MV-4-11 (cell line): ENCODE measurements around the gene CEACAM19.
"Not testable (repeated sequence)": the region's sequence is repeated elsewhere in the genome, so short reads cannot be mapped to it uniquely, and the experiment has no call there.

Experiments used
- DNase-seq: peaks from one replicate; lab custom pipeline; 2025; lab: John Stamatoyannopoulos, UW

Gene CEACAM19

GRCh38 chr19:44675521-44675920 is 4.2 kb downstream of the CEACAM19 start:
- DNase-seq, result no peak

- peak; percentile 62 for DNase-seq
Observed at GRCh38 chr19:44677019-44677811, 5.9 kb downstream of the CEACAM19 start.

GRCh38 chr19:44680536-44680935 is 9.3 kb downstream of the CEACAM19 start:
- no peak for DNase-seq

GRCh38 chr19:44681992-44682790 is 10.9 kb downstream of the CEACAM19 start:
- DNase-seq, result no peak

GRCh38 chr19:44682807-44683206 is 11.5 kb downstream of the CEACAM19 start:
- peak; percentile 30 for DNase-seq

- DNase-seq, result no peak
Observed at GRCh38 chr19:44683434-44684210, 12.3 kb downstream of the CEACAM19 start.

GRCh38 chr19:44684396-44684795 is 13.1 kb downstream of the CEACAM19 start:
- not testable (repeated sequence) for DNase-seq

- peak; percentile 48 for DNase-seq
Observed at GRCh38 chr19:44684892-44685863, 13.9 kb downstream of the CEACAM19 start.

- DNase-seq, result peak; percentile 78
Observed at GRCh38 chr19:44685877-44686276, 14.6 kb downstream of the CEACAM19 start.

GRCh38 chr19:44686896-44687295 is 15.6 kb downstream of the CEACAM19 start:
- no peak for DNase-seq

GRCh38 chr19:44687888-44688287 is 16.6 kb downstream of the CEACAM19 start:
- DNase-seq, result peak; percentile 74

GRCh38 chr19:44689290-44690130 is 18.2 kb downstream of the CEACAM19 start:
- DNase-seq, result peak; percentile 57

- DNase-seq, result no peak
Observed at GRCh38 chr19:44690131-44690440, 18.8 kb downstream of the CEACAM19 start.

- DNase-seq, result no peak
Observed at GRCh38 chr19:44692379-44692721, 21.1 kb downstream of the CEACAM19 start.

GRCh38 chr19:44694184-44694579 is 22.9 kb downstream of the CEACAM19 start:
- no peak for DNase-seq

- DNase-seq, result no peak
Observed at GRCh38 chr19:44696939-44697669, 25.8 kb downstream of the CEACAM19 start.

- no peak for DNase-seq
Observed at GRCh38 chr19:44697670-44698034, 26.4 kb downstream of the CEACAM19 start.

GRCh38 chr19:44698492-44699201 is 27.4 kb downstream of the CEACAM19 start, which contains the start of gene CEACAM16:
TSS of gene CEACAM16 (plus strand) at chr19:44699151. CDS start at chr19:44701457, 2,306 bp downstream.
- DNase-seq, result no peak

GRCh38 chr19:44700547-44700946 is 29.3 kb downstream of the CEACAM19 start:
- DNase-seq, result no peak
